WTC11 (cell line): ENCODE measurements around the gene TOR3A.

Experiments used
- FOXP1 ChIP-seq: sonication (generic); formaldehyde crosslinking; IDR thresholded peaks from 2 replicates; pipeline ENCODE4 v1.8.0; 2022; ENCODE audit warnings: missing genetic modification reagents, mild to moderate bottlenecking, moderate library complexity, borderline replicate concordance
- PRRX2 ChIP-seq: fragments of 250-450 bp; sonication (Bioruptor Pico); IDR thresholded peaks from 2 replicates; pipeline ENCODE4 v1.8.0; 2021; ENCODE audit warnings: mild to moderate bottlenecking
- SP1 ChIP-seq: sonication (generic); formaldehyde crosslinking; conservative IDR thresholded peaks from 2 replicates; pipeline ENCODE4 v1.8.1; 2022; ENCODE audit warnings: missing genetic modification reagents
- TCF7 ChIP-seq: sonication (generic); formaldehyde crosslinking; IDR thresholded peaks from 2 replicates; pipeline ENCODE4 v1.8.0; 2022; ENCODE audit warnings: mild to moderate bottlenecking, low read depth, missing genetic modification reagents, moderate library complexity
- ZNF121 ChIP-seq: sonication (generic); formaldehyde crosslinking; IDR thresholded peaks from 2 replicates; pipeline ENCODE4 v1.8.0; 2023; ENCODE audit warnings: missing genetic modification reagents
- ZNF138 ChIP-seq: sonication (generic); formaldehyde crosslinking; conservative IDR thresholded peaks from 2 replicates; pipeline ENCODE4 v1.8.1; 2022; ENCODE audit warnings: mild to moderate bottlenecking, moderate library complexity, missing genetic modification reagents
- TF ChIP-seq, protein P1 (sequence below): fragments of 200-600 bp; IDR thresholded peaks from 2 replicates; pipeline ENCODE4 v1.8.0; 2022; ENCODE audit warnings: antibody characterized with exemption
- TF ChIP-seq, protein P2 (sequence below): sonication (generic); formaldehyde crosslinking; IDR thresholded peaks from 2 replicates; pipeline ENCODE4 v1.8.1; 2023; ENCODE audit warnings: mild to moderate bottlenecking, missing genetic modification reagents, moderate library complexity
- TF ChIP-seq, protein P3 (sequence below): sonication (generic); formaldehyde crosslinking; IDR thresholded peaks from 2 replicates; pipeline ENCODE4 v1.8.0; 2023; ENCODE audit warnings: missing genetic modification reagents, mild to moderate bottlenecking, borderline replicate concordance
- TF ChIP-seq, protein P4 (sequence below): fragments of 250-450 bp; sonication (Bioruptor Pico); IDR thresholded peaks from 2 replicates; pipeline ENCODE4 v1.9.0; 2021; ENCODE audit warnings: mild to moderate bottlenecking

DNA sequence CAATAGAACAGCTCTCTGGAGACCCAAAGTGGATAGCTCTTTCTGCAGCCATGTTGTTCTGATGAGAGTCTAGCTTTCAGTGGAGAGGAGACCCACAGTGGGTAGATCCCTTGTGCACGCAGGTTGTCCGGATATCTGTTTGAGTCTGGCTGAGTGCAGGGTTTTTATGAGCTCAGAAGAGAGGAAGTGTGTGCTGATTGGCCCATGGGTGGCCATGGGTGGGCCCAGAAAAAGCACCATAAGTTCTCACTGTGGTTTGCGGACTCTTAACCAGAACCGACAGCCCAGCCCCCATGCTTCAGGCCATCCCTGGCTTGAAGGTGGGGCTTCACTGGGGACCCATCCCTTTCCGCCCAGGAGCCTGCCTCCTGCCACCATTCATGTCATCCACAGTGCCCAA is 39.2 kb upstream of the TOR3A start:
- TF ChIP-seq, protein P1, sequence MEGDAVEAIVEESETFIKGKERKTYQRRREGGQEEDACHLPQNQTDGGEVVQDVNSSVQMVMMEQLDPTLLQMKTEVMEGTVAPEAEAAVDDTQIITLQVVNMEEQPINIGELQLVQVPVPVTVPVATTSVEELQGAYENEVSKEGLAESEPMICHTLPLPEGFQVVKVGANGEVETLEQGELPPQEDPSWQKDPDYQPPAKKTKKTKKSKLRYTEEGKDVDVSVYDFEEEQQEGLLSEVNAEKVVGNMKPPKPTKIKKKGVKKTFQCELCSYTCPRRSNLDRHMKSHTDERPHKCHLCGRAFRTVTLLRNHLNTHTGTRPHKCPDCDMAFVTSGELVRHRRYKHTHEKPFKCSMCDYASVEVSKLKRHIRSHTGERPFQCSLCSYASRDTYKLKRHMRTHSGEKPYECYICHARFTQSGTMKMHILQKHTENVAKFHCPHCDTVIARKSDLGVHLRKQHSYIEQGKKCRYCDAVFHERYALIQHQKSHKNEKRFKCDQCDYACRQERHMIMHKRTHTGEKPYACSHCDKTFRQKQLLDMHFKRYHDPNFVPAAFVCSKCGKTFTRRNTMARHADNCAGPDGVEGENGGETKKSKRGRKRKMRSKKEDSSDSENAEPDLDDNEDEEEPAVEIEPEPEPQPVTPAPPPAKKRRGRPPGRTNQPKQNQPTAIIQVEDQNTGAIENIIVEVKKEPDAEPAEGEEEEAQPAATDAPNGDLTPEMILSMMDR = no peak
- TF ChIP-seq ZNF138 (no peak), TCF7 (CRISPR knock-in tag) (no peak), ZNF121 (CRISPR knock-in tag) (no peak), PRRX2 (CRISPR knock-in tag) (no peak), FOXP1 (CRISPR knock-in tag) (no peak), SP1 (CRISPR knock-in tag) (no peak)
- TF ChIP-seq, protein P2, sequence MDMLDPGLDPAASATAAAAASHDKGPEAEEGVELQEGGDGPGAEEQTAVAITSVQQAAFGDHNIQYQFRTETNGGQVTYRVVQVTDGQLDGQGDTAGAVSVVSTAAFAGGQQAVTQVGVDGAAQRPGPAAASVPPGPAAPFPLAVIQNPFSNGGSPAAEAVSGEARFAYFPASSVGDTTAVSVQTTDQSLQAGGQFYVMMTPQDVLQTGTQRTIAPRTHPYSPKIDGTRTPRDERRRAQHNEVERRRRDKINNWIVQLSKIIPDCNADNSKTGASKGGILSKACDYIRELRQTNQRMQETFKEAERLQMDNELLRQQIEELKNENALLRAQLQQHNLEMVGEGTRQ (CRISPR knock-in tag) = no peak
- TF ChIP-seq, protein P3, sequence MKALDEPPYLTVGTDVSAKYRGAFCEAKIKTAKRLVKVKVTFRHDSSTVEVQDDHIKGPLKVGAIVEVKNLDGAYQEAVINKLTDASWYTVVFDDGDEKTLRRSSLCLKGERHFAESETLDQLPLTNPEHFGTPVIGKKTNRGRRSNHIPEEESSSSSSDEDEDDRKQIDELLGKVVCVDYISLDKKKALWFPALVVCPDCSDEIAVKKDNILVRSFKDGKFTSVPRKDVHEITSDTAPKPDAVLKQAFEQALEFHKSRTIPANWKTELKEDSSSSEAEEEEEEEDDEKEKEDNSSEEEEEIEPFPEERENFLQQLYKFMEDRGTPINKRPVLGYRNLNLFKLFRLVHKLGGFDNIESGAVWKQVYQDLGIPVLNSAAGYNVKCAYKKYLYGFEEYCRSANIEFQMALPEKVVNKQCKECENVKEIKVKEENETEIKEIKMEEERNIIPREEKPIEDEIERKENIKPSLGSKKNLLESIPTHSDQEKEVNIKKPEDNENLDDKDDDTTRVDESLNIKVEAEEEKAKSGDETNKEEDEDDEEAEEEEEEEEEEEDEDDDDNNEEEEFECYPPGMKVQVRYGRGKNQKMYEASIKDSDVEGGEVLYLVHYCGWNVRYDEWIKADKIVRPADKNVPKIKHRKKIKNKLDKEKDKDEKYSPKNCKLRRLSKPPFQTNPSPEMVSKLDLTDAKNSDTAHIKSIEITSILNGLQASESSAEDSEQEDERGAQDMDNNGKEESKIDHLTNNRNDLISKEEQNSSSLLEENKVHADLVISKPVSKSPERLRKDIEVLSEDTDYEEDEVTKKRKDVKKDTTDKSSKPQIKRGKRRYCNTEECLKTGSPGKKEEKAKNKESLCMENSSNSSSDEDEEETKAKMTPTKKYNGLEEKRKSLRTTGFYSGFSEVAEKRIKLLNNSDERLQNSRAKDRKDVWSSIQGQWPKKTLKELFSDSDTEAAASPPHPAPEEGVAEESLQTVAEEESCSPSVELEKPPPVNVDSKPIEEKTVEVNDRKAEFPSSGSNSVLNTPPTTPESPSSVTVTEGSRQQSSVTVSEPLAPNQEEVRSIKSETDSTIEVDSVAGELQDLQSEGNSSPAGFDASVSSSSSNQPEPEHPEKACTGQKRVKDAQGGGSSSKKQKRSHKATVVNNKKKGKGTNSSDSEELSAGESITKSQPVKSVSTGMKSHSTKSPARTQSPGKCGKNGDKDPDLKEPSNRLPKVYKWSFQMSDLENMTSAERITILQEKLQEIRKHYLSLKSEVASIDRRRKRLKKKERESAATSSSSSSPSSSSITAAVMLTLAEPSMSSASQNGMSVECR (CRISPR knock-in tag) = no peak
- TF ChIP-seq, protein P4, sequence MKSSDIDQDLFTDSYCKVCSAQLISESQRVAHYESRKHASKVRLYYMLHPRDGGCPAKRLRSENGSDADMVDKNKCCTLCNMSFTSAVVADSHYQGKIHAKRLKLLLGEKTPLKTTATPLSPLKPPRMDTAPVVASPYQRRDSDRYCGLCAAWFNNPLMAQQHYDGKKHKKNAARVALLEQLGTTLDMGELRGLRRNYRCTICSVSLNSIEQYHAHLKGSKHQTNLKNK (CRISPR knock-in tag) = no peak
